T-helper 1 cell treated with Interleukin-12 subunit alpha and Interleukin-12 subunit beta and Interleukin-4 antibody, amounts not matched to agents 30 μg/mL and 1 μg/mL, for 36 hours (primary cell): ENCODE measurements around the gene TBRG4.
A peak's percentile ranks its signal among the peaks of the same experiment; 100 is the strongest.

Source experiments
- H3K27ac Mint-ChIP-seq: one replicate; pipeline ENCODE4 v1.8.0; 2021; ENCODE audit warnings: mild to moderate bottlenecking, mixed read lengths
- H3K27me3 Mint-ChIP-seq: one replicate; pipeline ENCODE4 v1.8.0; 2021; ENCODE audit warnings: low read depth, mixed read lengths
- H3K36me3 Mint-ChIP-seq: one replicate; pipeline ENCODE4 v1.8.0; 2021; ENCODE audit warnings: low read depth, mixed read lengths
- H3K4me1 Mint-ChIP-seq: one replicate; pipeline ENCODE4 v1.8.0; 2021; ENCODE audit warnings: low read depth, mixed read lengths
- H3K4me3 Mint-ChIP-seq: one replicate; pipeline ENCODE4 v1.8.0; 2021; ENCODE audit warnings: mild to moderate bottlenecking, moderate library complexity, mixed read lengths
- H3K9me3 Mint-ChIP-seq: one replicate; pipeline ENCODE4 v1.8.0; 2021; ENCODE audit warnings: mixed read lengths

TBRG4 gene

GRCh38 chr7:45131891-45132290 lies 20.4 kb upstream of the TBRG4 start:
- Mint-ChIP-seq H3K36me3 (no peaks in the 10 kb centered on the region), H3K4me1 (peaks cover 13% of the 10 kb centered on the region), H3K4me3 (no peak overlapping the region), H3K9me3 (no peaks in the 10 kb centered on the region), H3K27me3 (no peaks in the 10 kb centered on the region), H3K27ac (no peak overlapping the region)

GRCh38 chr7:45130910-45131309 lies 19.4 kb upstream of the TBRG4 start:
- H3K4me1 Mint-ChIP-seq = peaks cover 3% of the 10 kb centered on the region
- no peak overlapping the region for H3K4me3 Mint-ChIP-seq
- H3K27me3 Mint-ChIP-seq = no peaks in the 10 kb centered on the region
- H3K9me3 Mint-ChIP-seq = no peaks in the 10 kb centered on the region
- no peak overlapping the region for H3K27ac Mint-ChIP-seq
- no peaks in the 10 kb centered on the region for H3K36me3 Mint-ChIP-seq

- Mint-ChIP-seq H3K4me1 (no peaks in the 10 kb centered on the region), H3K9me3 (no peaks in the 10 kb centered on the region), H3K27me3 (no peaks in the 10 kb centered on the region), H3K4me3 (no peak overlapping the region), H3K27ac (no peak overlapping the region), H3K36me3 (no peaks in the 10 kb centered on the region)
Observed at GRCh38 chr7:45129906-45130305, 18.4 kb upstream of the TBRG4 start.

GRCh38 chr7:45129181-45129800 lies 17.8 kb upstream of the TBRG4 start:
- no peaks in the 10 kb centered on the region for H3K9me3 Mint-ChIP-seq
- no peaks in the 10 kb centered on the region for H3K36me3 Mint-ChIP-seq
- no peak overlapping the region for H3K4me3 Mint-ChIP-seq
- H3K27me3 Mint-ChIP-seq = no peaks in the 10 kb centered on the region
- H3K27ac Mint-ChIP-seq = no peak overlapping the region
- no peaks in the 10 kb centered on the region for H3K4me1 Mint-ChIP-seq

GRCh38 chr7:45126920-45127319 lies 15.4 kb upstream of the TBRG4 start:
- Mint-ChIP-seq H3K27me3 (no peaks in the 10 kb centered on the region), H3K36me3 (no peaks in the 10 kb centered on the region), H3K4me1 (peaks cover 15% of the 10 kb centered on the region), H3K4me3 (no peak overlapping the region), H3K27ac (no peak overlapping the region), H3K9me3 (no peaks in the 10 kb centered on the region)

GRCh38 chr7:45126201-45126600 lies 14.7 kb upstream of the TBRG4 start:
- Mint-ChIP-seq H3K27me3 (no peaks in the 10 kb centered on the region), H3K4me3 (no peak overlapping the region), H3K36me3 (no peaks in the 10 kb centered on the region), H3K9me3 (no peaks in the 10 kb centered on the region), H3K4me1 (peaks cover 15% of the 10 kb centered on the region), H3K27ac (no peak overlapping the region)

- H3K27me3 Mint-ChIP-seq = no peaks in the 10 kb centered on the region
- H3K36me3 Mint-ChIP-seq = no peaks in the 10 kb centered on the region
- H3K27ac Mint-ChIP-seq = no peak overlapping the region
- H3K9me3 Mint-ChIP-seq = no peaks in the 10 kb centered on the region
- H3K4me1 Mint-ChIP-seq = peaks cover 15% of the 10 kb centered on the region
- no peak overlapping the region for H3K4me3 Mint-ChIP-seq
Observed at GRCh38 chr7:45125193-45125904, 13.9 kb upstream of the TBRG4 start.

GRCh38 chr7:45123913-45124710 lies 12.6 kb upstream of the TBRG4 start:
- H3K27me3 Mint-ChIP-seq = no peaks in the 10 kb centered on the region
- peak overlapping the region; percentile 87 for H3K27ac Mint-ChIP-seq
- H3K36me3 Mint-ChIP-seq = no peaks in the 10 kb centered on the region
- H3K4me3 Mint-ChIP-seq = no peak overlapping the region
- H3K4me1 Mint-ChIP-seq = peaks cover 15% of the 10 kb centered on the region
- no peaks in the 10 kb centered on the region for H3K9me3 Mint-ChIP-seq

GRCh38 chr7:45122975-45123860 lies 11.7 kb upstream of the TBRG4 start:
- Mint-ChIP-seq H3K4me3 (peak overlapping the region; percentile 42), H3K9me3 (no peaks in the 10 kb centered on the region), H3K36me3 (no peaks in the 10 kb centered on the region), H3K27ac (peak overlapping the region; percentile 87), H3K27me3 (no peaks in the 10 kb centered on the region), H3K4me1 (peaks cover 18% of the 10 kb centered on the region)

GRCh38 chr7:45119550-45119949 lies 8.1 kb upstream of the TBRG4 start:
- Mint-ChIP-seq H3K27me3 (peaks cover 14% of the 10 kb centered on the region), H3K4me3 (no peak overlapping the region), H3K9me3 (no peaks in the 10 kb centered on the region)

GRCh38 chr7:45118889-45119331 lies 7.4 kb upstream of the TBRG4 start:
- H3K27ac Mint-ChIP-seq = no peak overlapping the region

More at GRCh38 chr7:45119550-45119949, 8.1 kb upstream of the TBRG4 start:
- no peaks in the 10 kb centered on the region for H3K36me3 Mint-ChIP-seq
- H3K4me1 Mint-ChIP-seq = peaks cover 18% of the 10 kb centered on the region
- no peak overlapping the region for H3K27ac Mint-ChIP-seq

GRCh38 chr7:45118292-45118691 lies 6.8 kb upstream of the TBRG4 start:
- Mint-ChIP-seq H3K9me3 (no peaks in the 10 kb centered on the region), H3K36me3 (no peaks in the 10 kb centered on the region), H3K4me1 (peaks cover 14% of the 10 kb centered on the region), H3K27ac (no peak overlapping the region), H3K27me3 (peaks cover 22% of the 10 kb centered on the region), H3K4me3 (no peak overlapping the region)

More at GRCh38 chr7:45118889-45119331, 7.4 kb upstream of the TBRG4 start:
- Mint-ChIP-seq H3K4me1 (peaks cover 20% of the 10 kb centered on the region), H3K9me3 (no peaks in the 10 kb centered on the region), H3K36me3 (no peaks in the 10 kb centered on the region), H3K27me3 (peaks cover 20% of the 10 kb centered on the region), H3K4me3 (no peak overlapping the region)

GRCh38 chr7:45117582-45117981 lies 6.1 kb upstream of the TBRG4 start:
- H3K27ac Mint-ChIP-seq = no peak overlapping the region
- H3K4me3 Mint-ChIP-seq = no peak overlapping the region
- H3K27me3 Mint-ChIP-seq = peaks cover 27% of the 10 kb centered on the region
- no peaks in the 10 kb centered on the region for H3K36me3 Mint-ChIP-seq
- H3K9me3 Mint-ChIP-seq = no peaks in the 10 kb centered on the region
- peaks cover 12% of the 10 kb centered on the region for H3K4me1 Mint-ChIP-seq

GRCh38 chr7:45116048-45116447 lies 4.6 kb upstream of the TBRG4 start:
- no peak overlapping the region for H3K27ac Mint-ChIP-seq
- H3K9me3 Mint-ChIP-seq = no peaks in the 10 kb centered on the region
- H3K4me3 Mint-ChIP-seq = no peak overlapping the region
- H3K4me1 Mint-ChIP-seq = peaks cover 19% of the 10 kb centered on the region
- peaks cover 32% of the 10 kb centered on the region for H3K27me3 Mint-ChIP-seq
- H3K36me3 Mint-ChIP-seq = peaks cover 5% of the 10 kb centered on the region
